Right lobe of liver (tissue), 4 donors: Measurements from ENCODE around the gene COL4A3.

Experiments
- POLR2A ChIP-seq: fragments of 450-650 bp; IDR thresholded peaks from one replicate; pipeline ENCODE4 v1.6.1; 2017; ENCODE audit warnings: antibody characterized with exemption, mild to moderate bottlenecking
- TF ChIP-seq, protein P1 (sequence below), 4 donors: fragments of 200-600 bp in 3 of 4; fragments of 450-650 bp in 1 of 4; IDR thresholded peaks; one replicate each; pipeline versions ENCODE4 v1.5.1 to v1.8.0; 2016 to 2022; ENCODE audit warnings: antibody characterized with exemption in 4 of 4, mild to moderate bottlenecking in 2 of 4
- donor health status: DM: no; HTN: no; CAD: no.
- donor health status: DM: no; HTN: no; CAD: no.
- donor health status: DM: no; HTN: yes; CAD: no.

DNA sequence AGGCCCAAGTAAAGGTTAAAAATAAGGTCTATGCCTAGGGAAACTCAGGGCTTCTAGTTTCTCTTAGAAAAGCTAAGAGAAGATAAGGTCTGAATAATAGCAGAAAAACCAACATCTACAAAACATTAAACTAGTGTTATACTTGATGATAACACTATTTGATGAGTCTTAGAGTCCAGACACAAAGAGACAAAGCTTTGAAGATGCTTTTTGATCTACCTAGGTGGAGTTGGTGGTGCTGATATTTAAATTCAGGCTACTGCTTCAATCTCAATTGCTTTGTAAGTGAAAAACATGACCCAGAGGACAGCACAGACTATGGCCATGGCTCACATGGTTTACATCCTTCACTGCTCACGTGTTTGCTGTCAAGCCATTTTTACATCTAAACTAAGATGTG lies 148.9 kb downstream of the COL4A3 start:
- TF ChIP-seq, protein P1, sequence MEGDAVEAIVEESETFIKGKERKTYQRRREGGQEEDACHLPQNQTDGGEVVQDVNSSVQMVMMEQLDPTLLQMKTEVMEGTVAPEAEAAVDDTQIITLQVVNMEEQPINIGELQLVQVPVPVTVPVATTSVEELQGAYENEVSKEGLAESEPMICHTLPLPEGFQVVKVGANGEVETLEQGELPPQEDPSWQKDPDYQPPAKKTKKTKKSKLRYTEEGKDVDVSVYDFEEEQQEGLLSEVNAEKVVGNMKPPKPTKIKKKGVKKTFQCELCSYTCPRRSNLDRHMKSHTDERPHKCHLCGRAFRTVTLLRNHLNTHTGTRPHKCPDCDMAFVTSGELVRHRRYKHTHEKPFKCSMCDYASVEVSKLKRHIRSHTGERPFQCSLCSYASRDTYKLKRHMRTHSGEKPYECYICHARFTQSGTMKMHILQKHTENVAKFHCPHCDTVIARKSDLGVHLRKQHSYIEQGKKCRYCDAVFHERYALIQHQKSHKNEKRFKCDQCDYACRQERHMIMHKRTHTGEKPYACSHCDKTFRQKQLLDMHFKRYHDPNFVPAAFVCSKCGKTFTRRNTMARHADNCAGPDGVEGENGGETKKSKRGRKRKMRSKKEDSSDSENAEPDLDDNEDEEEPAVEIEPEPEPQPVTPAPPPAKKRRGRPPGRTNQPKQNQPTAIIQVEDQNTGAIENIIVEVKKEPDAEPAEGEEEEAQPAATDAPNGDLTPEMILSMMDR (IDR thresholded peaks at IDR 0.05), result no peak
- TF ChIP-seq POLR2A, result no peak
